ENCODE data around the gene RSPH9. TPM values are rescaled to one million over a fixed set of nuclear protein-coding genes. Genes with fewer than 3 reads are reported as not detected.
A peak's percentile ranks its signal among the peaks of the same experiment; 100 is the strongest.

RSPH9 gene
- total RNA-seq, 1 donor from 2014 or later: 0.63 TPM

- no peak for DNase-seq (ENCODE audit: low read depth, low spot score)
- Mint-ChIP-seq H3K36me3 (ENCODE audit: low read depth) (peaks cover 2% of the 10 kb centered on the region), H3K4me3 (no peak overlapping the region), H3K9me3 (no peaks in the 10 kb centered on the region), H3K4me1 (no peaks in the 10 kb centered on the region), H3K27me3 (ENCODE audit: low read depth) (no peaks in the 10 kb centered on the region), H3K27ac (ENCODE audit: unreplicated experiment) (no peak overlapping the region)
- TF ChIP-seq CTCF (conservative IDR thresholded peaks at IDR 0.05): no peak
These were observed 36.0 kb upstream of the RSPH9 start for GRCh38 chr6:43608807-43609206.

- H3K27ac Mint-ChIP-seq (ENCODE audit: unreplicated experiment): no peak overlapping the region
- no peak for DNase-seq (ENCODE audit: low read depth, low spot score)
- H3K36me3 Mint-ChIP-seq (ENCODE audit: low read depth): peaks cover 2% of the 10 kb centered on the region
- no peaks in the 10 kb centered on the region for H3K9me3 Mint-ChIP-seq
- no peaks in the 10 kb centered on the region for H3K4me1 Mint-ChIP-seq
- H3K4me3 Mint-ChIP-seq: no peak overlapping the region
- no peaks in the 10 kb centered on the region for H3K27me3 Mint-ChIP-seq (ENCODE audit: low read depth)
- TF ChIP-seq CTCF (conservative IDR thresholded peaks at IDR 0.05): no peak
These were observed 35.4 kb upstream of the RSPH9 start for GRCh38 chr6:43609402-43609801.

- DNase-seq (ENCODE audit: low read depth, low spot score): no peak
- H3K27ac Mint-ChIP-seq (ENCODE audit: unreplicated experiment): peak overlapping the region; percentile 53
- no peaks in the 10 kb centered on the region for H3K4me1 Mint-ChIP-seq
- TF ChIP-seq CTCF (conservative IDR thresholded peaks at IDR 0.05): no peak
- no peaks in the 10 kb centered on the region for H3K9me3 Mint-ChIP-seq
- peaks cover 2% of the 10 kb centered on the region for H3K36me3 Mint-ChIP-seq (ENCODE audit: low read depth)
- no peaks in the 10 kb centered on the region for H3K27me3 Mint-ChIP-seq (ENCODE audit: low read depth)
- no peak overlapping the region for H3K4me3 Mint-ChIP-seq
These were observed 34.4 kb upstream of the RSPH9 start for GRCh38 chr6:43610431-43610830.

- H3K4me1 Mint-ChIP-seq: no peaks in the 10 kb centered on the region
- DNase-seq (ENCODE audit: low read depth, low spot score): no peak
- no peaks in the 10 kb centered on the region for H3K27me3 Mint-ChIP-seq (ENCODE audit: low read depth)
- H3K36me3 Mint-ChIP-seq (ENCODE audit: low read depth): no peaks in the 10 kb centered on the region
- H3K27ac Mint-ChIP-seq (ENCODE audit: unreplicated experiment): no peak overlapping the region
- no peak for TF ChIP-seq CTCF (conservative IDR thresholded peaks at IDR 0.05)
- no peaks in the 10 kb centered on the region for H3K9me3 Mint-ChIP-seq
- H3K4me3 Mint-ChIP-seq: no peak overlapping the region
These were observed 31.0 kb upstream of the RSPH9 start for GRCh38 chr6:43613721-43614395.

- no peaks in the 10 kb centered on the region for H3K36me3 Mint-ChIP-seq (ENCODE audit: low read depth)
- H3K4me1 Mint-ChIP-seq: no peaks in the 10 kb centered on the region
- H3K9me3 Mint-ChIP-seq: no peaks in the 10 kb centered on the region
- no peaks in the 10 kb centered on the region for H3K27me3 Mint-ChIP-seq (ENCODE audit: low read depth)
- no peak overlapping the region for H3K4me3 Mint-ChIP-seq
- no peak for TF ChIP-seq CTCF (conservative IDR thresholded peaks at IDR 0.05)
- H3K27ac Mint-ChIP-seq (ENCODE audit: unreplicated experiment): no peak overlapping the region
- DNase-seq (ENCODE audit: low read depth, low spot score): no peak
These were observed 30.5 kb upstream of the RSPH9 start for GRCh38 chr6:43614396-43614730.

Measured in neural crest cell (in vitro differentiated cells).